SK-MEL-5 (cell line): Measurements from ENCODE around the gene CDH26. TPM values are rescaled to one million over a fixed set of nuclear protein-coding genes. Genes with fewer than 3 reads are reported as not detected.

Experiments used
- DNase-seq: peaks from one replicate; pipeline ENCODE4 v3.0.0-alpha.2; 2016; ENCODE audit warnings: low read depth, low spot score
- in situ Hi-C: cut with HindIII; loops from 2 replicates; pipeline ENCODE4 v1.10.0; 2016; ENCODE audit warnings: low sequenced_read_pairs, high pct_unique_total_duplicates, low pct_unique_long_range_greater_than_20kb
- total RNA-seq: library from RNA; depleted of rRNA; stranded (reverse); fragments of >200 nt; shearing (Covaris generic); gene quantifications from 2 replicates; pipeline ENCODE4 v1.2.3, GENCODE V29; 2014

Gene CDH26
- total RNA-seq, 1 experiment from 2014 or later: 0.45 TPM

DNA sequence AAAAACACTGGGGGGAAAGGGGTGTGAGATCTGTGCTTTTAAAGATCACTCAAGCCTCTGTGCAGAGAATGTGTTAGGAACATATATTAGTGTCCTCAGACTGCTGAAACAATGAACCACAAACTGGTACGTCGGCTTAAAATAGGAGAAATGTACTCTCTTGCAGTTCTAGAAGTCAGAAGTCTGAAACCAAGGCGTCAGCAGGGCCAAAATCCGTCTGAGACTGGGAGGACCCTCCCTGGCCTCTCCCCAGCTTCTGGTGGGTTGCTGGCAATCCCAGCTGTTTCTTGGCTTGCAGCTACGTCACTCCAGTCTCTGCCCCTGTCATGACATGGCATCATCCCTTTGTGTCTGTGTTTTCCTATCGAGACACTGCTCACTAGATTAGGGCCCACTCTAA, 3.9 kb downstream of the CDH26 start:
- in situ Hi-C loops: no loop called here

DNA sequence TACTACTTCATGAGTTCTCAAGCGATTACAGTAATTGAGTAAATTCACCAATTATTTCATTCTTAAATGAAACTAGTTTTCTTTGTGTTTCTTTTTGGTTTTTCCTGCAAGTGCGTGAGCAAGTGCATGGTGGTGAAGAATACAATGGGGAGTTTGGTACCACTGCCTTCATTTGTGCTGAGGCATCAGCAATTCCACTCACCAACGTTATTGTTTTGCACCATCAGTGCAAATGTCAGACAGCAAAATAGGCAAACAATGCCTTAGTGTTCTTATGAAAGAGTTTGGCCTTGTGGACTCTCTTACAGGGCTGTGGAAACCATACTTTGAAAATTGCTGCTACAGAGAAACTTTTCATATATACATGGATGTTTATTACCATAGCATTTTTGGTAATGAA, 8.2 kb downstream of the CDH26 start:
- DNase-seq: peak; percentile 35
- in situ Hi-C loops: no loop called here

More for the DNA sequence above, 3.9 kb downstream of the CDH26 start:
- no peak for DNase-seq

DNA sequence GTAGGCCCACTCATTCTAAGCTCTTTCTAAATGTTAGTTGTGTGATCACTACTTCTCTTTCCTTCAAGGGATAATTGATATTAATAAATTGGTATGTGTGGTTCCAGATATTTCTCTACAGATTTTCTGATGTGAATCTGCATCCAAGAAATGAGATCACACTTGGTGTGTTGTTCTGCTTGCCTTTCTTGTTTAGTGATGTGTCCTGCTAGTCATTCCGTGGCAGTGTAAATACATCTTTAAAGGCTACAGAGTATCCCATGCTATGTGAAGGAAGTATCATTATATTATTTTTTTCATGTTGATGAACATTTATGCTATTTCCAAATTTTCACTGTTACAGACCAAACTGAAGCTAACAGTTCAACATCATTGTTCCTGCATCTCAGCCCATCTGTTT, 13.2 kb downstream of the CDH26 start:
- in situ Hi-C loops: no loop called here
- DNase-seq: no peak

DNA sequence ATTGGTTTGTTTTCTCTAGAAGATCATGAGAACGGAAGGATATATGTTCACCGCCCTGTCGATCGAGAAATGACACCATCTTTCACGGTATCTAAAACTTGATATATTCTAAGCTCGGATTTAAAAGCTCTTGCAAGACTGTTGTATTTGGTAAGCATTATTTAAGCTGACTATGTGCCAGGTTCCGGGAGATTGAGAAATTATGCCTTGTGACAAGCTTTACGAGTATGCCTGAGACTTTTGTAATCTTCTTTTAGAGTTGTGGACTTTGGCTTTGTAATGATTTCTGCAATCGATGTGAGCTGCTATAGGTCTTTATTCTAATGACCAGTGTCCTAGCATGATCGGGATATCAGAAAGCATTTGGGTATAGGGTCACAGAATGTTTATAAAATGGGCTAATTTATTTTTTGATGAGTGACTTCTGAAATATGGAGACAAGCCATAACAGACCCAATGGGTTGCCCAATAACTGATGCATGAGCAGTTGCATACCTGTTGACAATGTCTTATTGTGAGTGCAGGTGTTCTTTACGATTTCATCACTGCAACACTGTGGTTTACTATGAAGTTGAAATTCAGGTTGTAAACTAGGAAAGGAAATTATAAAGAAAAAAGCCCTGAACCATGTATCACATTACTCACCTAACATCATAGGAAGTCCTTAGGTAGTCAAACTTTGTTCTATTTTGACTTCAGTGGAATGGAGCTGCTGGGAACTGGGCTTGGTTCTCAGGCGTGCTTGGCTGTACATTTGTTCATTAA, 14.0 kb downstream of the CDH26 start:
- DNase-seq: no peak
- in situ Hi-C loops: no loop called here

DNA sequence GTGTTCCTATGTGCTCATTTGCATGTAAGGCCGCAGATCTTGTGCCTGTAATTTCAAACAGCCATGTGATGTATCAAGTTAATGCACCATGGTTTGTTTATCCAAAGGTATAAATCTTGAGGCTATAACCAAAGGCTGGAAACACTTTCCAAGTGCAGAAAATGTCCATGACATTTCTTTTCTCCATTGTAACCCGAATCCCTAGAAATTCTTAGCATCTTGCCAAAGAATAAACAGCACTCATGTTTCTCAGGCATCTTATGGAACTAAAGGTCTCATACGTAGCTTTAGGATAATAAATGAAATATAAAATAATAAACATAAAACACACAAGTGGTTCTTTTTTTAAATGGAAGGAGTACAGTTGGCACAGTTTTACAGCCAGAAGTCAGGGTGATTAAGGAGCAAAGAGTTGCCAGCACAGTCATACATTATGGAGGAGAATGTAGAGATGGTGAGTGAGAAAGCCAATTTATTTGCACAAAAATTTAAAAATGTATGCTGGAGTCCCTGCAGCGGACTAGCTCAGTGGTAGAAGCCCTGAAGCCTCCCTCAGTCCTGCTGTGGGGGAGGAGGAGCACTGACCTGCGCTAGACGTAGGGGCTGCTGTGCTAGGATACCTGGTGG, 18.0 kb downstream of the CDH26 start:
- in situ Hi-C loops: no loop called here
- DNase-seq: no peak

DNA sequence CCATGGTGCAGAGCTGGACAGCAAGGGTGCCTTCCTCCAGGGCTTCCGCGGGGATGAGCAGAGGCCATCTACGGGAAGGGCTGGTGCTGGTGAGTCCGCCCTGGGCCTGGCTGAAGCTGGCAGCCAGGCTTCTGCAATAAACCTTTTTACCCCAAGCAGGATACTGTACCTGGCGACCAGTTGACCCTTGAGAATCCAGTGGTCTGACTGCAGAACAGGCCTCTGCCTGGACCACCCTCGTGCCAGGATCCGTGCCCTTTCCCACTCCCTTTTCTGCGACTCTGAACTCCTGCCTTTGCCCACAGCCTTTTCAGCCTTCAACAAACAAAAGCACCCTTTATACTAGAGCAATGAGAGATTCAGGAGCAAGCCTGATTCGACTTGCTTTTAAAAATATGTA, 18.9 kb downstream of the CDH26 start:
- in situ Hi-C loops: no loop called here
- no peak for DNase-seq

DNA sequence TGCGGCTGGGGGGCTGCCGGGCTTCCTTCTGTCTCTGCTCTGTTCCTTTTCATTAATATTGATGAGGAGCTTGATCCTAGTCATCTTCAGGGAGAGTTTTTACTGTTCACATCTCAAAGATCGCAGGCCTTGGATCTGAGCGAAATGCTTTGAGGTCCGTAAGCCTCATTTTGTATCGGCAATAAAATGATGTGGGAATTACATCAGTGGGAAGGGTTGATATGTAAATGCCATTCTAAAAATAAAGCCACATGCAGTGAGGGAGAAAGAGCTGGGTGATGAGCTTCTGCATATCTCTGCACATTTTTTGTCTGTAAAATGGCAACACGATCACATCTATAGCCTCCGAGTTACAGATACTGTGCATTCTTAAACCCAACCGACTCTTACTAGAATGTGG, 24.9 kb downstream of the CDH26 start:
- in situ Hi-C loops: no loop called here

DNA sequence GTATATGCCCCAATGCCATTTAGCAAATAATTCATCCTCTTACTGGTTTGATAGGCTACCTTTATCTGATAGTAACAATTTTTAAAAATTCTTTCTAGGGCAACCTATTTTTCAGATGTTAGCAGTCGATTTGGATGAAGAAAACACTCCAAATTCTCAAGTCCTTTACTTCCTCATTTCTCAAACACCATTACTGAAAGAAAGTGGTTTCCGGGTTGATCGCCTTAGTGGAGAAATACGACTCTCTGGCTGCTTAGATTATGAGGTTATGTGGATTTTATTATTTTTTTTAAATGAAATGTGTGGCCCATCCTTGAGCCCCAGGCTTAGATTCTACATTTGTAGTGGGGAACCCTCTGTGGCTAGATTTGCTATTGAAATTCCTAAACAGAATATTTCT, 26.3 kb downstream of the CDH26 start:
- DNase-seq: no peak
- in situ Hi-C loops: no loop called here

More for the DNA sequence above, 24.9 kb downstream of the CDH26 start:
- DNase-seq: no peak

DNA sequence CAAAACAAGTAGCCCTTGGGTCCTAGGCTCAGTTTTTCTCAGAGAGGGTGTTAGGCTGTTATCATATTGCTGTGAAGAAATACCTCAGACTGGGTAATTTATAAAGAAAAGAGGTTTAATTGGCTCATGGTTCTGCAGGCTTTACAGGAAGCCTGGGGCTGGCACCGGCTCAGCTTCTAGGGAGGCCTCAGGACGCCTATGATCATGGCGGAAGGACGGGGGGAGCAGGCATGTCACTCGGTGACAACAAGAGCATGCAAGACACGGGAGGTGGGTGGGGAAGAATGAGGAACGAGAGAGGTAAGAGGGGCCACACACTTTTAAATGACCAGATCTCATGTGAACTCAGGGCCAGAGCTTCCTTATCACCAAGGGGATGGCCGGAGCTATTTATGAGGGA, 26.9 kb downstream of the CDH26 start:
- in situ Hi-C loops: no loop called here
- DNase-seq: no peak

DNA sequence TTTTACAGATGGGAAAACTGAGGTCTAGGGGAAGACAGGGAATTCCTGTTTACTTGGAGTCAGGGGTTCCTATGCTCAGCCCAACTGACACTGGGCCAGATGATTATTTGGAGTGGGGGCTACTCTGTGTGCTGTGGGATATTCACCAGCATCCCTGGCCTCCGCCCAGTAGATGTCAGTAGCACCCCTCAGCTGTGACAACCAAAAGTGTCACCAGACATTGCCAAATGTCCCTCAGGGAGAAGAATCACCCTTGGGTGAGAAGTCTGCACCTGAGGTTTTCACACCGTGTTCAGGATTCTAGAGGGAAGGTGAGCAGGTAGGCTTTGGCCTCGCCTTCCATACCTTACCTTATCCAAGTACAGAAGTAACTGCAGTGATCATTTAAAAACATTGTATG, 27.6 kb downstream of the CDH26 start:
- DNase-seq: no peak
- in situ Hi-C loops: no loop called here

DNA sequence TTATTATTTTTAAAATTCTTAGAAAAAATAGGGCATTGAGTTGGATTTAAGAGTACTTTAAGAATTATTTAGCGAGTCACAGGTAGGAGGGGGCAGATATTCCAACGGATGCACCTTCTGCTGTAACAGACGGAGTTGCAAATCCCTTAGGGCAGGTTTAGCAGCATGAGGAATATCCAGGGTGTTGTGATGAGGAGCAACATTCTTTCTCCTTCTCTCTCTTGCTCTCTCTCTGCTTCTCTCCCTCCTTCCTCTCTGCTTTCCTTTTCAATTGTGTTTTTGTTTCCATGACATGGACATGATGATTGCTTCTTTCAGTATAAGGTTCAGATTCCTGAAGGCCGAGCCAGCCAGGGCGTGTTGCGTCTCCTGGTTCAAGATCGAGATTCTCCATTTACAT, 28.9 kb downstream of the CDH26 start:
- no peak for DNase-seq
- in situ Hi-C loops: no loop called here

DNA sequence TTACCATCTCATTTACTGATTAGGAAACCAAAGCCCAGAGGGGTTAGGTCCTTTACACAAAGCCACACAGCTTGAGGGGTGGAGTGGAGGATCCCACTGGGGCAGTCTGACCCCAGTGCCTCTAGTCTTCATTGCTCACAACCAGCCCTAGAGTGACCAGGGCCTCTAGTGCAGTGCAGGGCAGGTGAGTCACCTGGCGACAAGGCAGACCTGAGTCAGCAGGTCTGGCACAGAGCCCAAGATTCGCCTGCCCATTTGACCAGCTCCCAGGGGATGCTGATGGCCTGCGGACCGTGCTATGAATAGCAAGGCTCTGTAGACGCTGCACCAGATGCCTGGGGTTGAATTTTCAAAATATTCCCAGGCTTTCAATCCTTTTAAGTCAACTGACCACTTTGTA, 29.9 kb downstream of the CDH26 start:
- in situ Hi-C loops: no loop called here
- no peak for DNase-seq

DNA sequence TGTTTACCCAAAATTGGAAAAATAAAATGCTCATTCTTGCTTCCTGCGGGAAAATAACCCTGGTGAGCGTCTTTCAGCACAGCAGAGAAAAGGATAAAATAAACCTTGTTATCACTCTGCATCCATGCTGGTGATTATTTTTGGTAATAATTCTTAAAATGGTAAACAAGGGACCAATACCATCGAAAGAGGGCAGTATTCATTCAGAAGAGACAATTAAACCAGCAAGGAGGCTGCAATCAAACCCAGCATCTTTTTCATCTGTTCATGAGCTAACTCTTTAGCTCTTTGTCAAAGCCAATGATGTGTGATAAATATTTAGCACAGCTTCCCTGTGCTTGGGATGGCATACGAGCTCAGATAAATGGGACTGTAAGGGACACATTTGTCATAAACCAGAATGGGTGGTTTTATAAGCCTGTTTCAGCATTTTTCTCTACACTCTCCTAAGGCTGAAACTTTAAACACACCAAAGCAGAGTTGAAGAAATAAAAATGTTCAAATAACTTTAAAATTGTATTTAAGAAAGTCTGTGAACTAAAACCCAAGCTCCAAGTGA, 34.4 kb downstream of the CDH26 start:
- in situ Hi-C loops: no loop called here
- peak; percentile 31 for DNase-seq

DNA sequence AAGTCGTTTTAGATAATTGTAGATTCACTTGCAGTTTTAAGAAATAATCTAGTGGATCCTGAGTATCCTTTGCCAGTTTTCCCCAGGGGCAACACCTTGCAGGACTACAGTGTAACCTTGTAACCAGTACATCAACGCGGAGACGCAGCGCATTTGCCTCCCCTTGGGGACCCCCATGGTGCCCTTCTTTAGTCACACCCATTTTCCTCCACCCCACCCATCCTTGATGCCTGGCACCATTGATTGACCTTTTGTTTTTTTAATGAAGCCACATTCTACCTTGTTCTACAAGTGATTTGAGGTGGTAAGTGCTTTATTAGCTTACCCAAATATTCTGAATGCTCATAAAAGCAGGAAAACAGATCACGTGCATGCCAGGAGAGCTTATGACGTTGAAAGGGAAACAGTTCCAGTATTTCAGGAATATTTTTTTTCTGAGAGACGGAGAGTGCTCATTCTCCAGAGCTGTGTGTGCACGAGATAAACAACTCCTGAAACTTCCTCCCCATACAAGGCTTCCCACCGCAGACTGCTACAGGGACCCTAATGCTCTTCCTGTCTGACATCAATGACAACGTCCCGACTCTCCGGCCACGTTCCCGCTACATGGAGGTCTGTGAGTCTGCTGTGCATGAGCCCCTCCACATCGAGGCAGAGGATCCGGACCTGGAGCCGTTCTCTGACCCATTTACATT, 35.7 kb downstream of the CDH26 start:
- DNase-seq: no peak
- in situ Hi-C loops: no loop called here

DNA sequence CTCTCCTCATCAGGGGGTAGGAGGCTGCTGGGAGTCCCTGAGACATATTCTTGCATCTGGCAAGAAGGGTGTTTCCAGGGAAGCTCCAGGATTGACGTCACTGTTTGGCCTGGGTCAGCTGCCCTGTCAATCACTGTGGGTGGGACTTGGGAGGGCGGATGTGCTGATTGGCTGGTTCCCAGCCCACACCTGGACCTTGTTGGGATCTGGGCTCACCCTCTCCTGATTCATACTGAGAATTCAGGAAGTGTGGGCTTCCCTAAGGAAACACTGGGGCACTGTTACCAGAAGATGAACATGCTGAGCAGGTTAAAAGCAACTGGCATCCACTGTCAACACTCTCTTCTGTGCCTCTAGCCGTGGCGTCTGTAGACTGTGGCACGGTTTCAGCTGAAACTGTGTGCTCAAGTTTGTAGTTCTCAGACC, 36.5 kb downstream of the CDH26 start:
- in situ Hi-C loops: no loop called here
- DNase-seq: peak; percentile 55

DNA sequence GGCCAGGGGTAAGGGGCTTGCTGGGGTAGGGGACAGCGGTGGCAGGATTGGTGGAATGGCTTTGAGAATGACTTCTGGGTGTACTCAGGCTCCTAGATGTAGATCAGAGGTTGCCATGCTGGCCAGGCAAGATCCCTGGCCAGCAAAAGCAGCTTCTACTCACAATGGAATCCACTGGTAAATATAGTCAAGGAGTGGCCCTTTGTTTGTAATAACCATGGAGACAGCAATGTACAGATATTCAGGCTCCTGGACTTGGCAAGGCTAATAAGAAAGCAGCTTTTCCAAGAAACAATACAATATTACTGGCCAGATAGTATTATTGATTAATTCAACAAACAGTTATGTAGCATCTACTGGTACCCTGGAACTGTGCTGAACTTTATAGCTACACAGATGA, 37.9 kb downstream of the CDH26 start:
- DNase-seq: no peak
- in situ Hi-C loops: no loop called here

DNA sequence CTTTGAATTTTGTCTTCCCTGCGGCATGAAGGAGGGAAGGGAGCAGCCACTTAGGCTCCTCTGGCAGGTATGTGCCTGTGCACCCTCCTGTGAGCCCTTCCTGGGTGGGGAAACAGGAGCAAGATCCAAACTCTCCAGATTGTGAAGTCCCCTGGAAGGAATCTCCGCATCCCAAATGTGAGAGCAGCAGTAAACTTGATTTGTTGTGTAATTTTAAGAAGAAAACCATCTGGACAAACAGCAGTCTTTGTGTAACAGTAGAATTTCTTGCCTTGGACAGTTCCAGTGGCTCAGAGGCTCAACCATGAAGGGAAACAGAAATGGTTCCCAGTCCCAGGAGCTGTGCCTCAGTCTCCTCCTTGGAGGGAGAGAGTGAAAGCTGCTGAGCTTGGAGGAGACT, 39.7 kb downstream of the CDH26 start:
- DNase-seq: no peak
- in situ Hi-C loops: no loop called here

DNA sequence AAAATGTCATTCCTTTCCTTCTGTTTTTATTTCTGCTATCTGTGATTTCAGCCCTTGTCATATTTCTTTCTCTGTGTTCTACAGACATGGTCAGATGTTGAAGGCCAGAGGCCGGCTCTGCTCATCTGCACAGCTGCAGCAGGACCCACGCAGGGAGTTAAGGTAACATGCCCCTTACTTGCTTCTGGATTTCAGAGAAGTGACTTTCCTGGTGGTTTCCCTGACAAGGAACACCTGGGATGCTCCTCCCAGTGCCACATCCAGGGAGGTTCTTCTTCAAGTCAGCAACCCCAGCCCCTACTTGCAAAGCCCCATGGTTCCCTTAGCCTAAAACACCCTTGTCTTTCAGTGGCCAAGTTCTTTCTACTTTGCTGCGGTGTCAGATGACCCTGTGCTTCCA, 41.3 kb downstream of the CDH26 start:
- in situ Hi-C loops: no loop called here
- no peak for DNase-seq
